SK-N-SH (cell line): ENCODE data around the gene KLF12. TPM values are rescaled to one million over a fixed set of nuclear protein-coding genes. Genes with fewer than 3 reads are reported as not detected.

Experiments
- CTCF ChIA-PET: fragments of 300-600, 350-600 bp; formaldehyde crosslinking; extraction: SDS; loops from one replicate; lab custom pipeline; 2021; lab: Yijun Ruan, JAX
- POLR2A ChIA-PET: fragments of 350-600 bp; sonication (Branson Sonifier 250); formaldehyde crosslinking; extraction: SDS; loops from one replicate; lab custom pipeline; 2020; ENCODE audit warnings: antibody characterized with exemption, inconsistent platforms; lab: Yijun Ruan, JAX
- DNase-seq: peaks from one replicate; pipeline ENCODE4 v3.0.0; 2012
- H2AFZ ChIP-seq: fragments of 200-600 bp; sonication (generic); 2 replicates; pipeline ENCODE4 v1.8.1; 2016; ENCODE audit warnings: antibody characterized with exemption, mild to moderate bottlenecking, low read depth
- H3F3A ChIP-seq: fragments of 200-600 bp; sonication (generic); replicated peaks from 2 replicates; pipeline ENCODE3; 2016; ENCODE audit warnings: antibody characterized with exemption, mild to moderate bottlenecking; ENCODE audit not compliant: insufficient read depth
- H3K27ac ChIP-seq, 2 experiments: fragments of 200-500 bp in 1 of 2; fragments of 200-600 bp in 1 of 2; sonication (Bioruptor generic) in 1 of 2; sonication (generic), shearing (Covaris generic) in 1 of 2; 2 replicates each; pipeline versions ENCODE4 v1.5.1 to v1.6.1; 2014 to 2016; ENCODE audit warnings: low read depth in 2 of 2, inconsistent platforms in 1 of 2, low read length in 1 of 2, mild to moderate bottlenecking in 1 of 2, mixed read lengths in 1 of 2
- H3K27me3 ChIP-seq: fragments of 200-600 bp; sonication (generic), shearing (Covaris generic); 2 replicates; pipeline ENCODE4 v1.6.1; 2016; ENCODE audit warnings: mixed run types; ENCODE audit not compliant: insufficient read depth
- H3K36me3 ChIP-seq, 2 experiments: fragments of 200-500 bp in 1 of 2; fragments of 200-600 bp in 1 of 2; sonication (Bioruptor generic) in 1 of 2; sonication (generic) in 1 of 2; replicated peaks in 1 of 2; 2 replicates each; pipeline versions ENCODE3 to v1.5.1; 2014 to 2016; ENCODE audit warnings: low read length in 1 of 2, mild to moderate bottlenecking in 1 of 2; ENCODE audit not compliant: insufficient read depth in 2 of 2, control insufficient read depth in 1 of 2
- H3K4me1 ChIP-seq, 2 experiments: fragments of 200-500 bp in 1 of 2; fragments of 200-600 bp in 1 of 2; sonication (Bioruptor generic) in 1 of 2; sonication (generic), shearing (Covaris generic) in 1 of 2; 2 replicates each; pipeline versions ENCODE4 v1.5.1 to v1.6.1; 2014 to 2016; ENCODE audit warnings: low read depth in 1 of 2, low read length in 1 of 2, mixed run types in 1 of 2; ENCODE audit not compliant: insufficient read depth in 2 of 2, control insufficient read depth in 1 of 2
- H3K4me2 ChIP-seq: fragments of 200-600 bp; sonication (generic), shearing (Covaris generic); 2 replicates; pipeline ENCODE4 v1.6.1; 2017; ENCODE audit warnings: mixed run types
- H3K4me3 ChIP-seq, 2 experiments: fragments of 200-500 bp in 1 of 2; fragments of 200-600 bp in 1 of 2; sonication (Bioruptor generic) in 1 of 2; sonication (generic), shearing (Covaris generic) in 1 of 2; 2 replicates each; pipeline versions ENCODE4 v1.5.1 to v1.8.1; 2014 to 2016; ENCODE audit warnings: low read depth in 2 of 2, inconsistent platforms in 1 of 2, low read length in 1 of 2, mild to moderate bottlenecking in 1 of 2, mixed read lengths in 1 of 2, moderate library complexity in 1 of 2
- H3K79me2 ChIP-seq: fragments of 200-600 bp; sonication (generic); 2 replicates; pipeline ENCODE4 v1.8.1; 2017; ENCODE audit warnings: mild to moderate bottlenecking; ENCODE audit not compliant: insufficient read depth
- H3K9ac ChIP-seq: fragments of 200-600 bp; sonication (generic); 2 replicates; pipeline ENCODE4 v1.6.1; 2017; ENCODE audit warnings: mixed run types
- H3K9me2 ChIP-seq: fragments of 200-600 bp; sonication (generic); 2 replicates; pipeline ENCODE4 v1.6.1; 2017; ENCODE audit warnings: mixed run types
- H3K9me3 ChIP-seq: fragments of 200-600 bp; sonication (generic); 2 replicates; pipeline ENCODE4 v1.6.1; 2017; ENCODE audit warnings: mixed run types, mild to moderate bottlenecking, moderate library complexity
- H4K20me1 ChIP-seq: fragments of 200-600 bp; sonication (generic); 2 replicates; pipeline ENCODE4 v1.6.1; 2017; ENCODE audit warnings: mild to moderate bottlenecking, mixed run types; ENCODE audit not compliant: insufficient read depth
- CTCF ChIP-seq: fragments of 200-600 bp; sonication (generic); IDR thresholded peaks from 2 replicates; pipeline ENCODE4 v1.6.1; 2017; ENCODE audit warnings: antibody characterized with exemption, mild to moderate bottlenecking, moderate library complexity
- EP300 ChIP-seq, 2 experiments: IDR thresholded peaks; 2 replicates each; pipeline versions ENCODE4 v1.4.0 to v1.6.1; 2012; ENCODE audit warnings: borderline replicate concordance in 1 of 2, low read depth in 1 of 2, low read length in 1 of 2
- EZH2phosphoT487 ChIP-seq: fragments of 200-600 bp; sonication (generic); IDR thresholded peaks from 2 replicates; pipeline ENCODE4 v1.6.1; 2017; ENCODE audit warnings: low read depth, mixed run types, mild to moderate bottlenecking, antibody characterized with exemption, moderate library complexity, borderline replicate concordance
- FOSL2 ChIP-seq: IDR thresholded peaks from 2 replicates; pipeline ENCODE4 v1.4.0; 2012; ENCODE audit warnings: low read depth, mild to moderate bottlenecking, moderate library complexity, borderline replicate concordance
- JUND ChIP-seq: IDR thresholded peaks from 2 replicates; pipeline ENCODE4 v1.4.0; 2012
- POLR2AphosphoS5 ChIP-seq: IDR thresholded peaks from 2 replicates; pipeline ENCODE4 v1.6.1; 2012; ENCODE audit warnings: low read depth, low read length
- REST ChIP-seq: IDR thresholded peaks from 2 replicates; pipeline ENCODE4 v1.6.1; 2012; ENCODE audit warnings: mild to moderate bottlenecking, low read depth, low read length, moderate library complexity
- RFX5 ChIP-seq: IDR thresholded peaks from 2 replicates; pipeline ENCODE4 v1.6.1; 2012; ENCODE audit warnings: mild to moderate bottlenecking, improper control_type of control experiment, low read length
- RXRA ChIP-seq: IDR thresholded peaks from 2 replicates; pipeline ENCODE4 v1.4.0; 2012; ENCODE audit warnings: low read depth, mild to moderate bottlenecking, borderline replicate concordance
- TAF1 ChIP-seq: IDR thresholded peaks from 2 replicates; pipeline ENCODE4 v1.6.1; 2012; ENCODE audit warnings: low read depth, mild to moderate bottlenecking, low read length, moderate library complexity, borderline replicate concordance
- TCF12 ChIP-seq: IDR thresholded peaks from 2 replicates; pipeline ENCODE4 v1.4.0; 2012
- TEAD4 ChIP-seq: IDR thresholded peaks from 2 replicates; pipeline ENCODE4 v1.4.0; 2012; ENCODE audit warnings: mild to moderate bottlenecking, borderline replicate concordance; ENCODE audit not compliant: insufficient read depth
- USF2 ChIP-seq: fragments of 150-350 bp; IDR thresholded peaks from 2 replicates; pipeline ENCODE4 v1.6.1; 2017; ENCODE audit warnings: antibody characterized with exemption, low read length, low read depth, borderline replicate concordance
- WGBS: methylation state at CpG from one replicate; pipeline ENCODE4 v1.1.6; 2017; ENCODE audit warnings: low lambda C conversion rate; 5-methylcytosine and 5-hydroxymethylcytosine counted together
- polyA plus RNA-seq, 3 experiments: library from polyadenylated mRNA; depleted of rRNA; stranded (reverse); fragments of >200 nt; gene quantifications; 2 replicates each; pipeline ENCODE4 v1.2.3, GENCODE V29; 2012
- TF ChIP-seq, protein P1 (sequence below): IDR thresholded peaks from 2 replicates; pipeline ENCODE4 v1.4.0; 2012; ENCODE audit warnings: low read depth, borderline replicate concordance
- TF ChIP-seq, protein P2 (sequence below): IDR thresholded peaks from 2 replicates; pipeline ENCODE4 v1.4.0; 2012; ENCODE audit warnings: low read depth
- TF ChIP-seq, protein P3 (sequence below): IDR thresholded peaks from 2 replicates; pipeline ENCODE4; 2012

The KLF12 gene
- polyA plus RNA-seq, 1 of the 3 experiments (the other 2 are of a cell fraction) = 2.4 TPM

DNA sequence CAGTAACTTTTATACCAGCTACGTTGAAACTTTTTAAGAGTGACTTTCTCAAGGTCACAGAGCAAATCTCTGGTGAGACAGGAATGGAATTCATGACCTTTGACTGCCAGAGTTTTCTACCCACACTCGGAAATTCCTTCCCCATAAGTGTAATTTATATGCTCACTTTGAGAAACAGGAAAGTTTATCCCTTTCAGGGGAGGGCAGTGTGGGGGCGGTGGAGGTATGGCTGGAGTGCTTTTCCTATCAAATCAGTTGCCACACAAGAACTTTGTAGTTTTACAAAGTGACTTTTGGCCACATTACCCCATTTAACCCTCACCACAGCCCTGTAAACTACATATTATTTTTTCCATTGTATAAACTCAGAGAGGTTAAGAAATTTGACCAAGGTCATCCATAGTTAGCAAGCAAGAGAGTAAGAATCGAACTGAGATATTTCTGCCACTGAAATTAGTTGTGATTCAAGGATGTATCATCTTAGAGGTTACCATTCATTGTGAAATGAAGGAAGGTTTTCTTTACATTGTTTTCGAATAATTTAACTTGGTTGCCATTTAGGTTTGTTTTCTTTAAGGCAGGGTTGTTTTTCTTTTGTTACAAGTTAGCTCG lies 5.9 kb downstream of the KLF12 start:
- 0 out of 2 replicates have a peak, but pooled peaks cover 6% of the 10 kb centered on the region for H4K20me1 ChIP-seq
- peaks cover 96% of the 10 kb centered on the region for H3K79me2 ChIP-seq
- H3F3A ChIP-seq = peaks cover 8% of the 10 kb centered on the region
- peak overlapping the region; percentile 64 to 69; a peak in 3 of 4 replicates for H3K27ac ChIP-seq
- no peaks in the 10 kb centered on the region for H3K27me3 ChIP-seq
- H3K9me2 ChIP-seq = 0 out of 2 replicates have a peak, but pooled peaks cover under 1% of the 10 kb centered on the region
- TF ChIP-seq EP300 (IDR thresholded peaks at IDR 0.05; ENCODE audit: borderline replicate concordance in 1 of 2, low read depth in 1 of 2, low read length in 1 of 2) (peak in 1 of 2 experiments; percentile 57; a peak in 1 of 4 replicates), FOSL2 (0 out of 2 replicates have a peak, but pooled peaks have one; percentile 11), RXRA (peak; percentile 70; the same call in 1 of the 2 replicates), EZH2phosphoT487 (no peak), RFX5 (no peak), POLR2AphosphoS5 (no peak), TCF12 (peak; percentile 54; the same call in 1 of the 2 replicates), TEAD4 (0 out of 2 replicates have a peak, but pooled peaks have one; percentile 54), USF2 (no peak), TAF1 (no peak), CTCF (no peak), JUND (peak; percentile 43), REST (no peak)
- TF ChIP-seq, protein P1, sequence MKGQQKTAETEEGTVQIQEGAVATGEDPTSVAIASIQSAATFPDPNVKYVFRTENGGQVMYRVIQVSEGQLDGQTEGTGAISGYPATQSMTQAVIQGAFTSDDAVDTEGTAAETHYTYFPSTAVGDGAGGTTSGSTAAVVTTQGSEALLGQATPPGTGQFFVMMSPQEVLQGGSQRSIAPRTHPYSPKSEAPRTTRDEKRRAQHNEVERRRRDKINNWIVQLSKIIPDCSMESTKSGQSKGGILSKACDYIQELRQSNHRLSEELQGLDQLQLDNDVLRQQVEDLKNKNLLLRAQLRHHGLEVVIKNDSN = no peak
- TF ChIP-seq, protein P2, sequence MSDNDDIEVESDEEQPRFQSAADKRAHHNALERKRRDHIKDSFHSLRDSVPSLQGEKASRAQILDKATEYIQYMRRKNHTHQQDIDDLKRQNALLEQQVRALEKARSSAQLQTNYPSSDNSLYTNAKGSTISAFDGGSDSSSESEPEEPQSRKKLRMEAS = peak; percentile 18; the same call in 1 of the 2 replicates
- TF ChIP-seq, protein P3, sequence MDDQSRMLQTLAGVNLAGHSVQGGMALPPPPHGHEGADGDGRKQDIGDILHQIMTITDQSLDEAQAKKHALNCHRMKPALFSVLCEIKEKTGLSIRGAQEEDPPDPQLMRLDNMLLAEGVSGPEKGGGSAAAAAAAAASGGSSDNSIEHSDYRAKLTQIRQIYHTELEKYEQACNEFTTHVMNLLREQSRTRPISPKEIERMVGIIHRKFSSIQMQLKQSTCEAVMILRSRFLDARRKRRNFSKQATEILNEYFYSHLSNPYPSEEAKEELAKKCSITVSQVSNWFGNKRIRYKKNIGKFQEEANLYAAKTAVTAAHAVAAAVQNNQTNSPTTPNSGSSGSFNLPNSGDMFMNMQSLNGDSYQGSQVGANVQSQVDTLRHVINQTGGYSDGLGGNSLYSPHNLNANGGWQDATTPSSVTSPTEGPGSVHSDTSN = peak; percentile 56
- TF ChIP-seq, all 33 proteins: peak for 8
- H3K4me3 ChIP-seq = no peak overlapping the region
- no peaks in the 10 kb centered on the region for H3K36me3 ChIP-seq
- DNase-seq = no peak
- WGBS = 37% methylated on average over 6 of the region's 6 CpGs
- ChIA-PET POLR2A (no interaction called here), CTCF (interaction anchor here (1.5 kb wide), 1 partner anchor 159 kb away, joined by 3 read pairs; no protein-coding TSS in a partner anchor)
- H3K4me2 ChIP-seq = peak overlapping the region; percentile 42
- 0 out of 2 replicates have a peak overlapping the region, but pooled peaks have one; percentile 7 for H2AFZ ChIP-seq
- peak overlapping the region; percentile 4; the same call in 1 of the 2 replicates for H3K9ac ChIP-seq
- no peaks in the 10 kb centered on the region for H3K9me3 ChIP-seq
- H3K4me1 ChIP-seq = peaks cover 12 to 15% of the 10 kb centered on the region in 2 experiments; a peak in 3 of 4 replicates
